HEK293 (cell line): Measurements from ENCODE around the gene KLK11.

ENCODE experiments used
- CTCF ChIA-PET: fragments of 350-600 bp; formaldehyde crosslinking; extraction: SDS; loops from one replicate; lab custom pipeline; 2021; ENCODE audit warnings: antibody characterized with exemption; lab: Yijun Ruan, JAX
- POLR2A ChIA-PET: fragments of 300-600 bp; formaldehyde crosslinking; extraction: SDS; loops from one replicate; lab custom pipeline; 2020; ENCODE audit warnings: antibody characterized with exemption, inconsistent platforms; lab: Yijun Ruan, JAX
- H3K27ac ChIP-seq: fragments of 200-500 bp; sonication (Bioruptor generic); 2 replicates; pipeline ENCODE4 v1.5.1; 2014; ENCODE audit warnings: low read depth, low read length, control low read depth, inconsistent platforms; ENCODE audit errors: extremely low read depth
- H3K36me3 ChIP-seq, 2 experiments: fragments of 200-500 bp in 1 of 2; sonication (Bioruptor generic) in 1 of 2; 1 replicate in 1 of 2; 2 replicates in 1 of 2; pipeline ENCODE4 v1.5.1; 2014 to 2017; ENCODE audit warnings: inconsistent platforms in 2 of 2, low read length in 2 of 2; ENCODE audit not compliant: control insufficient read depth in 2 of 2, insufficient read depth in 1 of 2
- H3K4me1 ChIP-seq: fragments of 200-500 bp; sonication (Bioruptor generic); 2 replicates; pipeline ENCODE4 v1.5.1; 2014; ENCODE audit warnings: mild to moderate bottlenecking, low read length, inconsistent platforms; ENCODE audit not compliant: control insufficient read depth, insufficient read depth
- H3K4me3 ChIP-seq: 2 replicates; pipeline ENCODE4 v1.5.1; 2011; ENCODE audit warnings: low read depth, mild to moderate bottlenecking, control low read depth, low read length, moderate library complexity
- H3K9me3 ChIP-seq: fragments of 200-500 bp; sonication (Bioruptor generic); 2 replicates; pipeline ENCODE4 v1.5.1; 2014; ENCODE audit warnings: low read depth, low read length, inconsistent platforms; ENCODE audit not compliant: control insufficient read depth, insufficient read depth
- BCL11B ChIP-seq: fragments of 450-650 bp; formaldehyde crosslinking; IDR thresholded peaks from 2 replicates; pipeline ENCODE4 v1.5.1; 2016; ENCODE audit warnings: low read depth, missing biosample characterization, missing genetic modification characterization
- EGR2 ChIP-seq: fragments of 450-650 bp; formaldehyde crosslinking; IDR thresholded peaks from 2 replicates; pipeline ENCODE4 v1.5.1; 2016; ENCODE audit warnings: low read depth, missing biosample characterization, missing genetic modification characterization
- IKZF3 ChIP-seq: fragments of 450-650 bp; IDR thresholded peaks from 2 replicates; pipeline ENCODE4 v1.5.0; 2018; ENCODE audit warnings: missing biosample characterization, mild to moderate bottlenecking, missing genetic modification characterization, moderate library complexity
- KLF1 ChIP-seq: fragments of 450-650 bp; formaldehyde crosslinking; IDR thresholded peaks from 2 replicates; pipeline ENCODE4 v1.5.1; 2016; ENCODE audit warnings: missing biosample characterization, missing genetic modification characterization
- PBX3 ChIP-seq: sonication (generic); formaldehyde crosslinking; IDR thresholded peaks from 2 replicates; pipeline ENCODE4 v1.8.1; 2022; ENCODE audit warnings: mild to moderate bottlenecking, moderate library complexity, missing genetic modification reagents
- SP3 ChIP-seq: fragments of 450-650 bp; formaldehyde crosslinking; IDR thresholded peaks from 2 replicates; pipeline ENCODE4 v1.5.1; 2016; ENCODE audit warnings: missing biosample characterization, missing genetic modification characterization
- ZBTB10 ChIP-seq: fragments of 450-650 bp; formaldehyde crosslinking; IDR thresholded peaks from 2 replicates; pipeline ENCODE4 v1.5.1; 2016; ENCODE audit warnings: missing biosample characterization, missing genetic modification characterization
- ZFHX2 ChIP-seq: fragments of 450-650 bp; formaldehyde crosslinking; conservative IDR thresholded peaks from 2 replicates; pipeline ENCODE4 v1.5.1; 2016; ENCODE audit warnings: missing biosample characterization, missing genetic modification characterization
- ZNF121 ChIP-seq: fragments of 450-650 bp; formaldehyde crosslinking; IDR thresholded peaks from 2 replicates; pipeline ENCODE4 v1.5.1; 2016; ENCODE audit warnings: missing biosample characterization, missing genetic modification characterization
- ZNF132 ChIP-seq: fragments of 450-650 bp; formaldehyde crosslinking; IDR thresholded peaks from 2 replicates; pipeline ENCODE4 v1.5.1; 2017; ENCODE audit warnings: missing biosample characterization, missing genetic modification characterization, borderline replicate concordance
- ZNF140 ChIP-seq: fragments of 450-650 bp; formaldehyde crosslinking; IDR thresholded peaks from 2 replicates; pipeline ENCODE4 v1.5.1; 2016; ENCODE audit warnings: missing biosample characterization, missing genetic modification characterization
- ZNF354C ChIP-seq: fragments of 450-650 bp; formaldehyde crosslinking; IDR thresholded peaks from 2 replicates; pipeline ENCODE4 v1.5.1; 2016; ENCODE audit warnings: missing biosample characterization, missing genetic modification characterization, low read depth, borderline replicate concordance
- ZNF366 ChIP-seq: fragments of 450-650 bp; formaldehyde crosslinking; conservative IDR thresholded peaks from 2 replicates; pipeline ENCODE4 v1.5.1; 2016; ENCODE audit warnings: missing biosample characterization, missing genetic modification characterization
- ZNF514 ChIP-seq: fragments of 450-650 bp; formaldehyde crosslinking; IDR thresholded peaks from 2 replicates; pipeline ENCODE4 v1.5.1; 2016; ENCODE audit warnings: missing biosample characterization, missing genetic modification characterization
- ZNF610 ChIP-seq: fragments of 450-650 bp; formaldehyde crosslinking; IDR thresholded peaks from 2 replicates; pipeline ENCODE4 v1.5.1; 2016; ENCODE audit warnings: missing biosample characterization, missing genetic modification characterization, borderline replicate concordance
- ZNF677 ChIP-seq: fragments of 450-650 bp; IDR thresholded peaks from 2 replicates; pipeline ENCODE4 v1.5.0; 2018; ENCODE audit warnings: missing biosample characterization, mild to moderate bottlenecking, missing genetic modification characterization, moderate library complexity

The KLK11 gene

DNA sequence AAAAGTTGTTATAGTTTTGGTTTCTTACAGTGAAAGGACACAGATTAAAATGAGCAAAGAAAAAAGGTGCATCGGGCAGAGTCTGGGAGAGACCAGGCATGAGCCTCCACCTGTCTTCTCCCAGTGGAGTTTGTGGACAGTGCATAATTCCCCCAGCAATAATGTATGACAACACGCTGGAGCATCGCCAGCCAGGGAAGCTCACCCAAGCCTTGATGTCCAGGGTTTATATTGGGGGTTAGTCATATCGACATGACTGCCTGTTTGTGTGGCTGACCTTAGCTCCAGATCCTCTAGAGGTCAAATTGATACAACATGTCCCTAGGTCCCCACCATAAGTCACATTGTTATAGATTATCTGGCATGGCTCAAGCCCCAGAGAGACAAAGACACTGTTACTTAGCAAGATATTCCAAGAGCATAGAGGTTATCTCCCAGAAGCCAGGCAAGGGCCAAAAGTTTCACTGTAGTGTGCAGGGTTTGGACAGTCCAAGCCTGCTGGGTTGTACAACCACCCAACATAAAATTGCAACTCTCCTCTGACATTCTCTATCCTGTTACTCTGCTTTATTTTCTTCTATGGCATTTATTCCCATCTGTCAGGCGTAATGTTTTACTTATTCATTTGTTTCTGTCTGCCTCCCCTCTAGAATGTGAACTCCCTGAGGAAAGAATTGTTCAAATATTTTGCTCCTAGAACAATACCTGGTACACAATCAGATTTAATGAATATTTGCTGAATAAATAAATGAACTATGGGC lies 44.1 kb upstream of the KLK11 start (continued):
- no peak for TF ChIP-seq IKZF3 (tag by site-specific recombination)
- no peak for TF ChIP-seq ZBTB10 (tag by site-specific recombination)

DNA sequence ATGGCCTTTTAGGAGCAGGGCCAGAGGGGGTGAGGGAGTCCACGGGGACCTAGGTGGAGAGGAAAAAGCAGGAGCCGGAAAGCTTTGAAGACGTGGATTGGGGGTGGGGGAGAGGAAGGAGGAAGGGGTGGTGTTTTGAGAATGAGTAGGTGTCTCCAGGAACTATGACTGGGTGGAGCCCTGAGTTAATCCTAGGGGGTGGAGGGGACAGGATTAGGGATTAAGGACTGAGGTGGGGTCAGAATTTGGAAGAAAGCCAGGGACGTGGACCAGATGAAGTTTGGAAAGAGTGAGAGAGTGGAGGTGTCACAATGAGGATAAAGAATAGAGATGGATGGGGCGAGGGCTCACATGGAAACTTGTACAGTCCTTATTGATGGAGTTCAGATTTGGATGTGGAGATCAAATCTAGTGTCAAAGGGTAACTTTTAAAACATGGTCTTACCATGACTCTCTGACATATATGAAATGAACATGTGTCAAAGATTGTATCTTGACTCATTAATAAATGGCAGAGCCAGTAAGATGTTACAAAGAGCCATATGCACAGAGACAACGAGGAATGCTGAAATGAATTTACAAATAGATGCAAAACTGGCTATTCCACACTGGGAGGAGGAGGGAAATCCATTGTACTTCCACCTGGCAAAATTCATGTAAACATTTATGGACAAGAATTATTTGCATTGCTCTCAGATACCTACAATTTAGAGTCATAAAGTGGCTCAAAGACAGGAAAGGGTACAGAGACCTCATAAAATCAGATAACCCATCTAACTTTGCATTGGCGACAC lies 40.2 kb upstream of the KLK11 start:
- H3K4me1 ChIP-seq: no peaks in the 10 kb centered on the region
- TF ChIP-seq EGR2 (tag by site-specific recombination) (peak; percentile 43), ZFHX2 (tag by site-specific recombination) (peak; percentile 22; the same call in 1 of the 2 replicates), ZNF677 (tag by site-specific recombination) (no peak), KLF1 (tag by site-specific recombination) (peak; percentile 81), ZNF610 (tag by site-specific recombination) (no peak), ZNF366 (tag by site-specific recombination) (no peak), ZNF354C (tag by site-specific recombination) (no peak), ZNF121 (tag by site-specific recombination) (no peak)
- ChIA-PET CTCF (interaction anchor here (1.1 to 1.3 kb wide), 2 partner anchors 14 to 29 kb away, joined by 6 read pairs; no protein-coding TSS in a partner anchor), POLR2A (no interaction called here)
- no peaks in the 10 kb centered on the region for H3K36me3 ChIP-seq
- no peak overlapping the region for H3K27ac ChIP-seq
- H3K9me3 ChIP-seq: no peaks in the 10 kb centered on the region
- no peak overlapping the region for H3K4me3 ChIP-seq

- TF ChIP-seq BCL11B (tag by site-specific recombination) (no peak), EGR2 (tag by site-specific recombination) (peak; percentile 11; the same call in 1 of the 2 replicates)
- CTCF ChIA-PET: interaction anchor here (0.9 to 1.3 kb wide), 3 partner anchors 15 to 44 kb away, joined by 6 to 8 read pairs (median 6); no protein-coding TSS in a partner anchor
- H3K4me3 ChIP-seq: peak overlapping the region; percentile 27; the same call in 1 of the 2 replicates
- H3K9me3 ChIP-seq: no peaks in the 10 kb centered on the region
- no peaks in the 10 kb centered on the region for H3K36me3 ChIP-seq
- POLR2A ChIA-PET: interaction anchor here (1.0 kb wide), 1 partner anchor 267 kb away, joined by 3 read pairs; no protein-coding TSS in a partner anchor
- no peak overlapping the region for H3K27ac ChIP-seq
- no peaks in the 10 kb centered on the region for H3K4me1 ChIP-seq
These were observed 39.0 kb upstream of the KLK11 start for GRCh38 chr19:51065221-51065960.

- ChIA-PET POLR2A (interaction anchor here (0.7 kb wide), 1 partner anchor 29 kb away, joined by 3 read pairs; no protein-coding TSS in a partner anchor), CTCF (interaction anchor here (0.6 to 1.3 kb wide), 2 partner anchors 31 to 219 kb away, joined by 3 to 6 read pairs; no protein-coding TSS in a partner anchor)
- H3K27ac ChIP-seq: no peak within 1 kb of the TSS
- no peaks in the 10 kb centered on the region for H3K9me3 ChIP-seq
- H3K4me3 ChIP-seq: peak within 1 kb of the TSS; percentile 27
- H3K36me3 ChIP-seq: no peaks in the 10 kb centered on the region
- TF ChIP-seq SP3 (tag by site-specific recombination) (peak; percentile 62), ZNF514 (no peak), ZNF140 (tag by site-specific recombination) (no peak), ZNF132 (tag by site-specific recombination) (no peak), PBX3 (0 out of 2 replicates have a peak, but pooled peaks have one; percentile 26), ZFHX2 (tag by site-specific recombination) (peak; percentile 71; the same call in 1 of the 2 replicates), EGR2 (tag by site-specific recombination) (peak; percentile 68)
- no peaks in the 10 kb centered on the region for H3K4me1 ChIP-seq
These were observed 38.3 kb upstream of the KLK11 start, which contains the start of gene KLK13 for GRCh38 chr19:51064534-51065220. TSS of gene KLK13 (minus strand) at chr19:51065092. CDS start at chr19:51065067, 25 bp downstream.
